Measurements from ENCODE around the gene TMEM33.

TMEM33 gene

DNA sequence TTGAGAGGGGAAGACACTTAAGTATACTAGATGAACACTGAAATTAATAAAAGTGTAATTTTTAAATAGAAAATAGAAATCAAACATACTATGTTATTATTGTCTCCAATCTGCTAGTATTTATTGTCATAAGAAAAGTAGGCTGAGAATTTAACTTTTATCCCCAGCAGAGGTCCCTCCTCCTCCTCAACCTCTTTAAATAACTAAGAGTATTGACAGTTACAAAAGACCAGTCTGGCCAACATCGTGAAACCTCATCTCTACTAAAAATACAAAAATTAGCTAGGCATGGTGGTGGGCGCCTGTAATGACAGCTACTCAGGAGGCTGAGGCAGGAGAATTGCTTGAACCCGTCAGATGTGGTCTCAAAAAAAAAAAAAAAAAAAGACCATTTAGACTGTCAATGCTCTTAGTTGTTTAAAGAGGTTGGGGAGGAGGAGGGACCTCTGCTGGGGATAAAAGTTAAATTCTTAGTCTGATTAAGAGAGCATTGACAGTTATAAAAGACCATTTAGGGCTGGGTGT lies 59.3 kb downstream of the TMEM33 start:
- no peak for DNase-seq (ENCODE audit: low spot score)

DNA sequence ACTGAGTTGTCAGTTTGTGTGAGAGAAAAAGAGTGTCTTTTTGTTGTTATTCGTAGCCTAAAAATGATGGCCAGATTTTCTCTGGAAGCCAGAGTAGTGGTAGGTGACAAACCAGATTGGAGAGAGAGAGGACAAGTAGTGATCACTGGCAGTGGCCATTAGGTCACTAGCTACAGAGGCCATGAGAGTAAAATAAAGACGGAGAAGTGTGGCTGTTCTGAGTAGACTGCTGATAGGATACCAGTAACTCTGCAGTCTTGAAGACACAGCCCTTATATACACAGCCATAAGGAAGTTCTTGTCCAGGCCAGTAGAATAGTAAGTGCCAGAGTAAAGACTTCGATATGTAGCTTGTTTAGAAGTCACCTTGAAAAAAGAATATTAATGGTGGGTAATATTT lies 62.8 kb downstream of the TMEM33 start:
- DNase-seq (ENCODE audit: low spot score), result no peak

- no peak for DNase-seq (ENCODE audit: low spot score)
Observed at GRCh38 chr4:41999321-41999720, 64.1 kb downstream of the TMEM33 start.

- DNase-seq (ENCODE audit: low spot score), result no peak
Observed at GRCh38 chr4:42008011-42008786, 73.0 kb downstream of the TMEM33 start.

Small RNA genes within 50 kb of the gene (small RNA-seq; reads per million reads assigned to genes)
- gene AC108210.2, result 0 reads per million in 2 experiments

All from SK-N-DZ (cell line).